ENCODE data around the gene SLC9A4.
A peak's percentile ranks its signal among the peaks of the same experiment; 100 is the strongest.

GRCh38 chr2:102442967-102443828, 29.8 kb upstream of the SLC9A4 start:
- TF ChIP-seq, protein P1, sequence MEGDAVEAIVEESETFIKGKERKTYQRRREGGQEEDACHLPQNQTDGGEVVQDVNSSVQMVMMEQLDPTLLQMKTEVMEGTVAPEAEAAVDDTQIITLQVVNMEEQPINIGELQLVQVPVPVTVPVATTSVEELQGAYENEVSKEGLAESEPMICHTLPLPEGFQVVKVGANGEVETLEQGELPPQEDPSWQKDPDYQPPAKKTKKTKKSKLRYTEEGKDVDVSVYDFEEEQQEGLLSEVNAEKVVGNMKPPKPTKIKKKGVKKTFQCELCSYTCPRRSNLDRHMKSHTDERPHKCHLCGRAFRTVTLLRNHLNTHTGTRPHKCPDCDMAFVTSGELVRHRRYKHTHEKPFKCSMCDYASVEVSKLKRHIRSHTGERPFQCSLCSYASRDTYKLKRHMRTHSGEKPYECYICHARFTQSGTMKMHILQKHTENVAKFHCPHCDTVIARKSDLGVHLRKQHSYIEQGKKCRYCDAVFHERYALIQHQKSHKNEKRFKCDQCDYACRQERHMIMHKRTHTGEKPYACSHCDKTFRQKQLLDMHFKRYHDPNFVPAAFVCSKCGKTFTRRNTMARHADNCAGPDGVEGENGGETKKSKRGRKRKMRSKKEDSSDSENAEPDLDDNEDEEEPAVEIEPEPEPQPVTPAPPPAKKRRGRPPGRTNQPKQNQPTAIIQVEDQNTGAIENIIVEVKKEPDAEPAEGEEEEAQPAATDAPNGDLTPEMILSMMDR (IDR thresholded peaks at IDR 0.05; ENCODE audit: extremely low read depth in 1 of 2, insufficient read depth in 1 of 2, low read depth in 1 of 2, low read length in 2 of 2): peak; percentile 56 to 62
- TF ChIP-seq JUN (IDR thresholded peaks at IDR 0.05; ENCODE audit: borderline replicate concordance, insufficient read depth, insufficient read length, low read depth): no peak
- TF ChIP-seq, protein P2, sequence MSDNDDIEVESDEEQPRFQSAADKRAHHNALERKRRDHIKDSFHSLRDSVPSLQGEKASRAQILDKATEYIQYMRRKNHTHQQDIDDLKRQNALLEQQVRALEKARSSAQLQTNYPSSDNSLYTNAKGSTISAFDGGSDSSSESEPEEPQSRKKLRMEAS (IDR thresholded peaks at IDR 0.05; ENCODE audit: insufficient read depth, insufficient read length): no peak
- TF ChIP-seq POLR2AphosphoS5 (IDR thresholded peaks at IDR 0.05; ENCODE audit: insufficient read depth, low read depth, low read length): no peak
- no peak for TF ChIP-seq POLR2A (IDR thresholded peaks at IDR 0.05; ENCODE audit: low read depth, low read length)
- no peak for TF ChIP-seq EZH2 (IDR thresholded peaks at IDR 0.05; ENCODE audit: borderline replicate concordance, low read depth, low read length, severe bottlenecking)
- no peak for TF ChIP-seq GATA2 (IDR thresholded peaks at IDR 0.05; ENCODE audit: insufficient read depth, insufficient read length, low read depth, low read length)
- TF ChIP-seq FOS (IDR thresholded peaks at IDR 0.05; ENCODE audit: borderline replicate concordance, insufficient read depth, low read length): no peak
- no peak for TF ChIP-seq MYC (IDR thresholded peaks at IDR 0.05; ENCODE audit: low read depth, low read length)

Data from endothelial cell of umbilical vein (primary cell).